Measurements from ENCODE around the gene CSRP1.

CSRP1 gene

DNA sequence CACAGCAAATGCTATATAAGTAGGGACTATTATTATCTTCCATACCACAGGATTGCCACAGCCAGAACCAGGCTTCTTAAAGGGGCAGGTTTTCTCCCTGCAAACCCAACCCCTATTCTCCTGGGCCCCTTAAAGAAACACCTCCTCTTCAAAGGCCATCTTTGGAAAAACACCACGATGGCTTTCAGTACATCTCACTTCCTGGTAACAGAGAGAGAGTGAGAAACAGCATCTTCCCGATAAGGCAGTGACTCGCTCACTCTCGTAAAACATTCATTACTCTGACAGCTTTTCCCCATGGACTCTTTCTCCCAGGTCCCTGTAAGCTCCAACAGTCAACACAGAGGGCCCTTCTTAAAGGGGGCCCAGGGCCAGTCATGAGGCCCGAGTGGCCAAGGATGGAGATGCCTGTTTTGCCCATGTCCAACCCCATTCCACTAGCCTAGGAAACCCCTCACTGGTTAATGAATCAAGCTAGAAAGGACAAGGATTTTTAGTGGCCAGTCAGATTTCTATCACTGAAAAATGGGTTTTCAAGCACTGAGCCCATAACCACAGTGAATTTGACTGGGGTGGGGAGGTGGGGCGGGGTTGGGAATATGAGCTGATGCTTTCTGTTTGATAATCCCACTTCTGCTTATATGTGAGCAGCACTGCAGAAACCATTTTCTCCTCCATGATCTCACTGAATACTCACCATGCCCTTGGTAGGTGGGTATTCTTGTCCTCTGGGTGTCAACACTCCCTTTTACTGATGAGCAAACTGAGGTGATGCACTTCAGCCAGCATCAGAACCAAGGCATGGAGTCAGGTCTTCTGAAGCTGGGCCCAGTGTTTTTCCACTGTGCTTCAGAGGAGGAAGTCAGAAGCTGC, 28.4 kb upstream of the CSRP1 start:
- no peak overlapping the region for H3K27ac ChIP-seq (replicated peaks)
- no peak for TF ChIP-seq POLR2AphosphoS5 (IDR thresholded peaks at IDR 0.05; ENCODE audit: low read depth)
- TF ChIP-seq, protein P1, sequence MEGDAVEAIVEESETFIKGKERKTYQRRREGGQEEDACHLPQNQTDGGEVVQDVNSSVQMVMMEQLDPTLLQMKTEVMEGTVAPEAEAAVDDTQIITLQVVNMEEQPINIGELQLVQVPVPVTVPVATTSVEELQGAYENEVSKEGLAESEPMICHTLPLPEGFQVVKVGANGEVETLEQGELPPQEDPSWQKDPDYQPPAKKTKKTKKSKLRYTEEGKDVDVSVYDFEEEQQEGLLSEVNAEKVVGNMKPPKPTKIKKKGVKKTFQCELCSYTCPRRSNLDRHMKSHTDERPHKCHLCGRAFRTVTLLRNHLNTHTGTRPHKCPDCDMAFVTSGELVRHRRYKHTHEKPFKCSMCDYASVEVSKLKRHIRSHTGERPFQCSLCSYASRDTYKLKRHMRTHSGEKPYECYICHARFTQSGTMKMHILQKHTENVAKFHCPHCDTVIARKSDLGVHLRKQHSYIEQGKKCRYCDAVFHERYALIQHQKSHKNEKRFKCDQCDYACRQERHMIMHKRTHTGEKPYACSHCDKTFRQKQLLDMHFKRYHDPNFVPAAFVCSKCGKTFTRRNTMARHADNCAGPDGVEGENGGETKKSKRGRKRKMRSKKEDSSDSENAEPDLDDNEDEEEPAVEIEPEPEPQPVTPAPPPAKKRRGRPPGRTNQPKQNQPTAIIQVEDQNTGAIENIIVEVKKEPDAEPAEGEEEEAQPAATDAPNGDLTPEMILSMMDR (IDR thresholded peaks at IDR 0.05; ENCODE audit: insufficient read depth, low read length), result no peak
- TF ChIP-seq, protein P2, sequence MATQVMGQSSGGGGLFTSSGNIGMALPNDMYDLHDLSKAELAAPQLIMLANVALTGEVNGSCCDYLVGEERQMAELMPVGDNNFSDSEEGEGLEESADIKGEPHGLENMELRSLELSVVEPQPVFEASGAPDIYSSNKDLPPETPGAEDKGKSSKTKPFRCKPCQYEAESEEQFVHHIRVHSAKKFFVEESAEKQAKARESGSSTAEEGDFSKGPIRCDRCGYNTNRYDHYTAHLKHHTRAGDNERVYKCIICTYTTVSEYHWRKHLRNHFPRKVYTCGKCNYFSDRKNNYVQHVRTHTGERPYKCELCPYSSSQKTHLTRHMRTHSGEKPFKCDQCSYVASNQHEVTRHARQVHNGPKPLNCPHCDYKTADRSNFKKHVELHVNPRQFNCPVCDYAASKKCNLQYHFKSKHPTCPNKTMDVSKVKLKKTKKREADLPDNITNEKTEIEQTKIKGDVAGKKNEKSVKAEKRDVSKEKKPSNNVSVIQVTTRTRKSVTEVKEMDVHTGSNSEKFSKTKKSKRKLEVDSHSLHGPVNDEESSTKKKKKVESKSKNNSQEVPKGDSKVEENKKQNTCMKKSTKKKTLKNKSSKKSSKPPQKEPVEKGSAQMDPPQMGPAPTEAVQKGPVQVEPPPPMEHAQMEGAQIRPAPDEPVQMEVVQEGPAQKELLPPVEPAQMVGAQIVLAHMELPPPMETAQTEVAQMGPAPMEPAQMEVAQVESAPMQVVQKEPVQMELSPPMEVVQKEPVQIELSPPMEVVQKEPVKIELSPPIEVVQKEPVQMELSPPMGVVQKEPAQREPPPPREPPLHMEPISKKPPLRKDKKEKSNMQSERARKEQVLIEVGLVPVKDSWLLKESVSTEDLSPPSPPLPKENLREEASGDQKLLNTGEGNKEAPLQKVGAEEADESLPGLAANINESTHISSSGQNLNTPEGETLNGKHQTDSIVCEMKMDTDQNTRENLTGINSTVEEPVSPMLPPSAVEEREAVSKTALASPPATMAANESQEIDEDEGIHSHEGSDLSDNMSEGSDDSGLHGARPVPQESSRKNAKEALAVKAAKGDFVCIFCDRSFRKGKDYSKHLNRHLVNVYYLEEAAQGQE (IDR thresholded peaks at IDR 0.05; ENCODE audit: insufficient replicate concordance, low read depth), result no peak
- no peak for DNase-seq (ENCODE audit: low read depth in 1 of 2, low spot score in 1 of 2)
- H3K27me3 ChIP-seq (ENCODE audit: insufficient read depth, poor library complexity, severe bottlenecking), result peaks cover 33% of the 10 kb centered on the region
- H3K4me3 ChIP-seq (replicated peaks; ENCODE audit: insufficient read depth, low read length), result no peak overlapping the region

DNA sequence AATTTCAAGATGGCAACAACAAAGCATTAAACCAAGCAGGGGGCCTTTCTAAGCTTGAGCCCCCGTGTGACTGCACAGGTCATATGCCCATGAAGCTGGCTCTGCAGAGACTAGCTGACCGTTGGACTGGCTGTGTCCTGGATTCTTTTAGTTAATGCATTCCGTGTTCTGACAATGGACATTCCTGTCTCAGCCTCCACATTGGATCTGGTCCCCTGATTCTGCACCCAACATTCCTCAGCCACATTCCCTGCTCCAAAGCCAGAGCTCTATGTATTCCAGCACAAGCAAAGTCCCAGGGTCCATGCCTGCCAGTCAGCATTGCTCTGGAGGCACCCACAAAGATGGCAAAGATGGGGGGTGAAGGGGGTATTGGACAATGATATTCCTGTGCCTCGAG, 26.9 kb upstream of the CSRP1 start:
- TF ChIP-seq GABPA (IDR thresholded peaks at IDR 0.05; ENCODE audit: low read depth) (no peak), POLR2AphosphoS5 (IDR thresholded peaks at IDR 0.05; ENCODE audit: low read depth) (no peak), SPI1 (IDR thresholded peaks at IDR 0.05; ENCODE audit: borderline replicate concordance, low read depth) (no peak)
- TF ChIP-seq, protein P2 (IDR thresholded peaks at IDR 0.05; ENCODE audit: insufficient replicate concordance, low read depth), result no peak
- TF ChIP-seq, protein P1 (IDR thresholded peaks at IDR 0.05; ENCODE audit: insufficient read depth, low read length), result no peak
- no peak overlapping the region for H3K4me3 ChIP-seq (replicated peaks; ENCODE audit: insufficient read depth, low read length)
- peaks cover 21% of the 10 kb centered on the region for H3K27me3 ChIP-seq (ENCODE audit: insufficient read depth, poor library complexity, severe bottlenecking)
- H3K27ac ChIP-seq (replicated peaks), result no peak overlapping the region
- no peak for DNase-seq (ENCODE audit: low read depth in 1 of 2, low spot score in 1 of 2)

DNA sequence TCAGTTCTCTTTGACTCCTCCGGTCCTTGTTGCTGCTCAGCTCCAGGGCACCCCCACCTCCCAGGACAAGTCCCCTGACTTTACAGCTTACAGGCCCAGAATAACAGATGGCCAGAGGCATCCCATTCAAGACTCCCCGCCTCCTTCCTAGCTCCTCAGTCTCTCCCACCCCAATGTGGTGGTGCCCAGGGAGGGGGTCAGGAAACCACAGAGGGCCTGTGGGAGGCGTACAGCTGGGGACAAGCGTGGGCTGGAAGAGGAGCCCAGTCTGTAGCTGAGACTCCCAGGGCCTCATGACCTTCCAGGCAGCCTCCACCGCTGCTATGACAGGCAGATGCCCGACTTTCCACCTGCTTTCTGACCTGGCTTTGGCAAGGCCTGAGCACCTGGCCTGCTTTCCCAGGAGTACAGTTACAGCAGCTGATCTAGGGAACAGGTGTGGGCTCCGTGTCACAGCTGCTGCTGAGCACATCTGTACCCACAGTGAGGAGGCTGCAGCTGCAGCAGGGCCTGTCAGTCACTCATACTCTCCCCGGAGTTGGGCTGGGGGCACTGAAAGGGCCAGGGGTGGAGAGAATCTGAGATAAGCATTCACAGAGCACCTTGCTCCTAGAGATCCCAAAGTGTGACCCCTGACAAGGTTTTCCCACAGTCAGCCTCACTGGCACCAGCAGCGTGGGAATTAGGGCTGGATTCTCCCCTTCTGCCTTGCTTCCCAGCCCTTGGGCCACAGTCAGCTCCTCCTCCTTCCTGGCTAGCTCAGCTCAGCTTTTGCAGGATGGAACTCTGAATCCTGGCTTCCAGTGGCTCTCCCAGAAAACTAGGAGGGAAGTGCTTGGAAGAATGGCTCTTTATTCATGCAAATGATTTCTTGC, 24.9 kb upstream of the CSRP1 start:
- no peak for DNase-seq (ENCODE audit: low read depth in 1 of 2, low spot score in 1 of 2)
- Histone ChIP-seq H3K4me3 (replicated peaks; ENCODE audit: insufficient read depth, low read length) (no peak overlapping the region), H3K27ac (replicated peaks) (no peak overlapping the region), H3K27me3 (ENCODE audit: insufficient read depth, poor library complexity, severe bottlenecking) (peaks cover under 1% of the 10 kb centered on the region)
- TF ChIP-seq, protein P2 (IDR thresholded peaks at IDR 0.05; ENCODE audit: insufficient replicate concordance, low read depth), result no peak
- TF ChIP-seq GABPA (IDR thresholded peaks at IDR 0.05; ENCODE audit: low read depth) (no peak), POLR2AphosphoS5 (IDR thresholded peaks at IDR 0.05; ENCODE audit: low read depth) (no peak), SPI1 (IDR thresholded peaks at IDR 0.05; ENCODE audit: borderline replicate concordance, low read depth) (no peak)
- TF ChIP-seq, protein P1 (IDR thresholded peaks at IDR 0.05; ENCODE audit: insufficient read depth, low read length), result no peak

Measured in HL-60 (cell line).